Upper lobe of right lung (tissue), 1 donor: Measurements from ENCODE around the gene IPCEF1. TPM values are rescaled to one million over a fixed set of nuclear protein-coding genes. Genes with fewer than 3 reads are reported as not detected.

Source experiments
- ATAC-seq: fragments of 200-7000 bp; cut with Tn5 transposase; one replicate; pipeline ENCODE4 v1.9.1; 2020; ENCODE audit warnings: mild to moderate bottlenecking, moderate library complexity
- DNase-seq: peaks from one replicate; pipeline ENCODE4 v3.0.0-alpha.2; 2020
- H3K27ac ChIP-seq: fragments of 200-600 bp; one replicate; pipeline ENCODE4 v1.8.0; 2022
- H3K27me3 ChIP-seq: fragments of 200-600 bp; one replicate; pipeline ENCODE4 v1.8.0; 2022; ENCODE audit warnings: mild to moderate bottlenecking
- H3K36me3 ChIP-seq: fragments of 200-600 bp; one replicate; pipeline ENCODE4 v1.8.0; 2022
- H3K4me1 ChIP-seq: fragments of 200-600 bp; one replicate; pipeline ENCODE4 v1.8.0; 2022
- H3K4me3 ChIP-seq: fragments of 200-600 bp; one replicate; pipeline ENCODE4 v1.8.0; 2022; ENCODE audit warnings: mild to moderate bottlenecking
- H3K9me3 ChIP-seq: fragments of 200-600 bp; one replicate; pipeline ENCODE4 v1.8.0; 2022
- CTCF ChIP-seq: fragments of 200-600 bp; IDR thresholded peaks from one replicate; pipeline ENCODE4 v1.8.0; 2022; ENCODE audit warnings: antibody characterized with exemption
- intact Hi-C: fragments of 100-400 bp; cut with DNase I; formaldehyde crosslinking; loops from one replicate; pipeline ENCODE4 v1.11.0; 2022
- total RNA-seq: library from RNA; stranded (reverse); fragmentation: NEBNext Ultra II Directional; extraction: Animal tissue kit (Norgen Biotek cat#: 25700); gene quantifications from one replicate; pipeline ENCODE4 v1.2.1, GENCODE V29; 2021
- donor health status: DM: no; HTN: yes; CAD: no; lungs with severe emphysema.

Gene IPCEF1
- total RNA-seq, 1 donor from 2014 or later, result 8.8 TPM

- intact Hi-C loops, result no loop called here
- no peaks in the 10 kb centered on the region for H3K9me3 ChIP-seq
- ATAC-seq, result no peak
- no peak for DNase-seq
- H3K27ac ChIP-seq, result no peak overlapping the region
- H3K4me1 ChIP-seq, result peaks cover 21% of the 10 kb centered on the region
- no peak overlapping the region for H3K4me3 ChIP-seq
- no peaks in the 10 kb centered on the region for H3K27me3 ChIP-seq
- H3K36me3 ChIP-seq, result no peaks in the 10 kb centered on the region
- TF ChIP-seq CTCF, result no peak
Measured at GRCh38 chr6:154297210-154297609, 59.4 kb downstream of the IPCEF1 start.

GRCh38 chr6:154295733-154296132 lies 60.9 kb downstream of the IPCEF1 start:
- no peak for ATAC-seq
- Histone ChIP-seq H3K27me3 (no peaks in the 10 kb centered on the region), H3K36me3 (no peaks in the 10 kb centered on the region), H3K9me3 (no peaks in the 10 kb centered on the region), H3K4me1 (peaks cover 21% of the 10 kb centered on the region), H3K4me3 (no peak overlapping the region), H3K27ac (no peak overlapping the region)
- TF ChIP-seq CTCF, result no peak
- no peak for DNase-seq
- intact Hi-C loops, result no loop called here

DNA sequence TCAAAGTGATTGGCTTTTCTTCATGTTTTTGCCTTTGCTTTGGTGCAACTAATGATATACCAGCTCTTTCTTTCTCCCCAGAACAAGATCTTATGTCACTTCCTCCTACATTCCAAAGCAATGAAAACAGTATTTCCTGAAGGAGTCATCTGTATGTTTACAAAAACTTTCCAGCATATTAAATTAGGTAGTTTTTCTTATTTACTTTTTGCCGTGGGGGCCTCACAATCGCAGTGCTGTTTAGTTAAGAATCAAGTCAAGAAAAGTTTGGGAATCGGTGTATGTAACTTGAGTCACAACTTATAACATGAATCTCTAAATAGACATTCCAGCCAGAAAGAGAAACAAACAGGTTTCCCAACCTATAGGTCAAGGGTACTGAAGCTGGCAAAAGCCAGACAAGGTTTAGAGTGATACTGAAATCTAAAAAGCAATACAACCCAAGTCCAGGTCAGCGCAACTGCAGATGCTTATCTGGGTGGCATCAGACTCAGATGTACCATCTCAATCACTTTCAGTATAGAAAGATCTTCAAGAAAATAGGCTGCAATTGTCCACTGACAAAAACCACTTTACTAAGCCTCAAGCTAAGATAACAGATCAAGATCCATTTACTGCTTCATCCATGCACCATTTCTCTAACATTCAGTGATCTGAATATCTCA lies 63.6 kb downstream of the IPCEF1 start:
- DNase-seq, result no peak
- H3K27me3 ChIP-seq, result no peaks in the 10 kb centered on the region
- no peaks in the 10 kb centered on the region for H3K9me3 ChIP-seq
- no peak for TF ChIP-seq CTCF
- intact Hi-C loops, result no loop called here
- no peaks in the 10 kb centered on the region for H3K36me3 ChIP-seq
- no peak overlapping the region for H3K27ac ChIP-seq
- peaks cover 17% of the 10 kb centered on the region for H3K4me1 ChIP-seq
- H3K4me3 ChIP-seq, result no peak overlapping the region
- ATAC-seq, result no peak

- no peak for DNase-seq
- Histone ChIP-seq H3K27me3 (no peaks in the 10 kb centered on the region), H3K36me3 (no peaks in the 10 kb centered on the region), H3K9me3 (no peaks in the 10 kb centered on the region), H3K4me3 (no peak overlapping the region), H3K4me1 (peaks cover 8% of the 10 kb centered on the region), H3K27ac (no peak overlapping the region)
- ATAC-seq, result no peak
- TF ChIP-seq CTCF, result no peak
- intact Hi-C loops, result no loop called here
Measured at GRCh38 chr6:154292066-154292465, 64.5 kb downstream of the IPCEF1 start.

DNA sequence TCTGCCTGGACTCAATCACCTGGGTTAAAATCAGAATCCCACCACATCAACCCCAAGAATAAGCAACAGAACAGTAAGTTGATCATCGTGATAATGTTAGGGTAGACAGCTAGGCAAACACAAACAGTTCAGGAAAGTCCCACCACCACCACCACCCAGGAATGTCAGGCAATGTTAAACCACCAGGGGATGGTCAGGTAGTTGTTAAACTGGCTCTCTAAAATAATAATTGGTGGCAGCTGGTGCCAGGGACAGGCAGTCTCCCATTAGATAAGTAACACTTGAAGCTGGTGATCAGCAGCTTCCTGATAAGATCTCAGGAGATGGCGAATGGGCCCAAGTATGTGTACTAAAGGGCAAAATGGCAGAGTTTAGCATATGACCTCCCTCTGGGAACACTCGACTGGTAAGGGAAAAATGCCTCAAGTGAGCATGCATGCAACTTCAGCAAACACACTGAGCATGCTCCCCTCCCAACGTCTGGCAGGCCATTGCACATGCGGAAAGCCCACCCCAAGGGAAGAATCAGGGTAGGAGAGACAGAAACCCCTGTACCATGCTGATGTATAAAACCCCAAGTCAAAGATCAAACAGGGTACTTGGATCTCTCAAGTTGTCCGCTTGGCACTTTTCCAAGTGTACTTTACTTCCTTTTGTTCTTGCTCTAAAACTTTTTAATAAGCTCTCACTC lies 66.6 kb downstream of the IPCEF1 start:
- no peak overlapping the region for H3K27ac ChIP-seq
- no peak for TF ChIP-seq CTCF

More for the DNA sequence above, 66.6 kb downstream of the IPCEF1 start:
- Histone ChIP-seq H3K36me3 (no peaks in the 10 kb centered on the region), H3K4me1 (peaks cover 8% of the 10 kb centered on the region), H3K4me3 (no peak overlapping the region), H3K9me3 (no peaks in the 10 kb centered on the region), H3K27me3 (no peaks in the 10 kb centered on the region)
- ATAC-seq, result no peak
- intact Hi-C loops, result no loop called here
- no peak for DNase-seq
